OCI-LY1 (cell line): Measurements from ENCODE around the gene NKX2-1.

ENCODE experiments used
- CTCF ChIP-seq: fragments of 200-600 bp; sonication (generic), shearing (Covaris generic); IDR thresholded peaks from 2 replicates; pipeline ENCODE4 v1.5.1; 2017; ENCODE audit warnings: mild to moderate bottlenecking, antibody characterized with exemption, low read length, moderate library complexity, mixed read lengths
- EZH2 ChIP-seq: fragments of 200-600 bp; sonication (generic), shearing (Covaris generic); IDR thresholded peaks from 2 replicates; pipeline ENCODE4 v1.8.0; 2017; ENCODE audit warnings: borderline replicate concordance, mixed run types, mild to moderate bottlenecking, antibody characterized with exemption, low read length, moderate library complexity, mixed read lengths

GRCh38 chr14:36514278-36515104 lies 5.5 kb downstream of the NKX2-1 start:
- no peak for TF ChIP-seq CTCF
- TF ChIP-seq EZH2: no peak
